IMR-90 (cell line): Measurements from ENCODE around the gene FARP1. TPM values are rescaled to one million over a fixed set of nuclear protein-coding genes. Genes with fewer than 3 reads are reported as not detected.
A peak's percentile ranks its signal among the peaks of the same experiment; 100 is the strongest.

Source experiments
- ATAC-seq: fragments of 200-7000 bp; cut with Tn5 transposase; 2 replicates; pipeline ENCODE4 v1.9.1; 2020; ENCODE audit warnings: low read depth, mild to moderate bottlenecking, moderate library complexity
- BruUV-seq: library from RNA; stranded (reverse); fragments of 400-500 nt; replicated peaks from 2 replicates; lab custom pipeline; 2021; lab: Mats Ljungman, UMichigan
- CTCF ChIA-PET: fragments of 300-600 bp; formaldehyde crosslinking; extraction: SDS; loops from one replicate; lab custom pipeline; 2021; ENCODE audit warnings: antibody characterized with exemption; lab: Yijun Ruan, JAX
- POLR2A ChIA-PET: fragments of 300-600 bp; sonication (Branson Sonifier 250); formaldehyde crosslinking; loops from one replicate; lab custom pipeline; 2022; ENCODE audit warnings: antibody characterized with exemption; ENCODE audit not compliant: unreplicated experiment; lab: Charles Lee
- DNase-seq: peaks from one replicate; pipeline ENCODE4 v3.0.0; 2013
- H2AFZ ChIP-seq: replicated peaks from 2 replicates; pipeline ENCODE3; 2013; ENCODE audit warnings: low read length, mild to moderate bottlenecking; ENCODE audit not compliant: poor library complexity
- H2AK5ac ChIP-seq: 2 replicates; pipeline ENCODE4 v1.6.1; 2013; ENCODE audit warnings: low read depth, low read length, inconsistent platforms
- H2AK9ac ChIP-seq: replicated peaks from 2 replicates; pipeline ENCODE3; 2013; ENCODE audit warnings: mild to moderate bottlenecking, low read depth, low read length, moderate library complexity; ENCODE audit not compliant: poor library complexity
- H2BK120ac ChIP-seq: 2 replicates; pipeline ENCODE4 v1.6.1; 2013; ENCODE audit warnings: low read depth, low read length, inconsistent platforms
- H2BK15ac ChIP-seq: 3 replicates; pipeline ENCODE4 v1.6.1; 2013; ENCODE audit warnings: low read depth, low read length, inconsistent platforms
- H2BK20ac ChIP-seq: 2 replicates; pipeline ENCODE4 v1.6.1; 2013; ENCODE audit warnings: low read depth, mild to moderate bottlenecking, inconsistent platforms, low read length, moderate library complexity
- H2BK5ac ChIP-seq: 2 replicates; pipeline ENCODE4 v1.6.1; 2013; ENCODE audit warnings: mild to moderate bottlenecking, low read depth, low read length, inconsistent platforms; ENCODE audit not compliant: poor library complexity, severe bottlenecking
- H3K14ac ChIP-seq: replicated peaks from 2 replicates; pipeline ENCODE4 v1.6.1; 2013; ENCODE audit warnings: low read depth, low read length, inconsistent platforms
- H3K18ac ChIP-seq: 2 replicates; pipeline ENCODE4 v1.6.1; 2013; ENCODE audit warnings: low read depth, low read length, control low read depth
- H3K23ac ChIP-seq: 2 replicates; pipeline ENCODE4 v1.6.1; 2013; ENCODE audit warnings: low read depth, low read length, inconsistent platforms
- H3K27ac ChIP-seq: 2 replicates; pipeline ENCODE4 v1.5.1; 2013; ENCODE audit warnings: mild to moderate bottlenecking, control low read depth, low read length; ENCODE audit not compliant: insufficient read depth
- H3K27me3 ChIP-seq: 2 replicates; pipeline ENCODE4 v1.6.1; 2013; ENCODE audit warnings: low read length; ENCODE audit not compliant: control insufficient read depth, insufficient read depth
- H3K36me3 ChIP-seq: 2 replicates; pipeline ENCODE4 v1.6.1; 2013; ENCODE audit warnings: low read length, mixed read lengths; ENCODE audit not compliant: control insufficient read depth, insufficient read depth
- H3K4ac ChIP-seq: 2 replicates; pipeline ENCODE4 v1.6.1; 2013; ENCODE audit warnings: low read depth, low read length, inconsistent platforms
- H3K4me1 ChIP-seq: 2 replicates; pipeline ENCODE4 v1.6.1; 2013; ENCODE audit warnings: low read length, mixed read lengths; ENCODE audit not compliant: control insufficient read depth, insufficient read depth
- H3K4me2 ChIP-seq: 2 replicates; pipeline ENCODE4 v1.6.1; 2013; ENCODE audit warnings: low read depth, mild to moderate bottlenecking, control low read depth, low read length, moderate library complexity
- H3K4me3 ChIP-seq: 2 replicates; pipeline ENCODE4 v1.5.1; 2013; ENCODE audit warnings: low read depth, mild to moderate bottlenecking, control low read depth, low read length, moderate library complexity; ENCODE audit not compliant: insufficient read depth
- H3K56ac ChIP-seq: 2 replicates; pipeline ENCODE4 v1.6.1; 2013; ENCODE audit warnings: low read length, inconsistent platforms; ENCODE audit not compliant: insufficient read depth; ENCODE audit errors: extremely low read depth
- H3K79me1 ChIP-seq, 2 experiments: 2 replicates each; pipeline ENCODE4 v1.6.1; 2013; ENCODE audit warnings: low read length in 2 of 2, inconsistent platforms in 1 of 2, low read depth in 1 of 2
- H3K9ac ChIP-seq: 2 replicates; pipeline ENCODE4 v1.6.1; 2013; ENCODE audit warnings: low read depth, low read length, control low read depth
- H3K9me1 ChIP-seq: 2 replicates; pipeline ENCODE4 v1.6.1; 2013; ENCODE audit warnings: low read length, inconsistent platforms; ENCODE audit not compliant: insufficient read depth
- H3K9me3 ChIP-seq: 2 replicates; pipeline ENCODE4 v1.6.1; 2013; ENCODE audit warnings: low read length; ENCODE audit not compliant: control insufficient read depth, insufficient read depth
- H4K20me1 ChIP-seq: 2 replicates; pipeline ENCODE4 v1.6.1; 2013; ENCODE audit warnings: low read length, inconsistent platforms; ENCODE audit not compliant: insufficient read depth
- H4K5ac ChIP-seq: 2 replicates; pipeline ENCODE4 v1.6.1; 2013; ENCODE audit warnings: mild to moderate bottlenecking, low read depth, low read length, control low read depth
- H4K8ac ChIP-seq, 2 experiments: 2 replicates each; pipeline ENCODE4 v1.6.1; 2013; ENCODE audit warnings: low read depth in 2 of 2, low read length in 2 of 2, control low read depth in 1 of 2, inconsistent platforms in 1 of 2
- H4K91ac ChIP-seq: 2 replicates; pipeline ENCODE4 v1.6.1; 2013; ENCODE audit warnings: low read depth, low read length, inconsistent platforms; ENCODE audit not compliant: insufficient read depth
- BHLHE40 ChIP-seq: fragments of 150-350 bp; IDR thresholded peaks from 2 replicates; pipeline ENCODE4 v1.6.1; 2016; ENCODE audit warnings: mild to moderate bottlenecking, low read depth, low read length
- CHD1 ChIP-seq: IDR thresholded peaks from 2 replicates; pipeline ENCODE4 v1.6.1; 2012; ENCODE audit warnings: low read depth, low read length, improper control_type of control experiment
- CTCF ChIP-seq: conservative IDR thresholded peaks from 2 replicates; pipeline ENCODE4 v1.5.1; 2012; ENCODE audit warnings: mild to moderate bottlenecking, low read depth, low read length, improper control_type of control experiment
- MAFK ChIP-seq: IDR thresholded peaks from 2 replicates; pipeline ENCODE4 v1.6.1; 2012; ENCODE audit warnings: low read depth, low read length, improper control_type of control experiment
- NFE2L2 ChIP-seq: fragments of 150-350 bp; IDR thresholded peaks from 2 replicates; pipeline ENCODE4 v1.6.1; 2016; ENCODE audit warnings: low read depth, mild to moderate bottlenecking, low read length
- POLR2A ChIP-seq: IDR thresholded peaks from 2 replicates; pipeline ENCODE4 v1.6.1; 2012; ENCODE audit warnings: mild to moderate bottlenecking, low read depth, low read length
- RAD21 ChIP-seq: IDR thresholded peaks from 2 replicates; pipeline ENCODE4 v1.6.1; 2012; ENCODE audit warnings: low read length, improper control_type of control experiment
- RCOR1 ChIP-seq: IDR thresholded peaks from 2 replicates; pipeline ENCODE4 v1.6.1; 2012; ENCODE audit warnings: mild to moderate bottlenecking, low read length, improper control_type of control experiment; ENCODE audit not compliant: insufficient replicate concordance
- RFX5 ChIP-seq: IDR thresholded peaks from 2 replicates; pipeline ENCODE4 v1.8.0; 2012; ENCODE audit warnings: low read depth, mild to moderate bottlenecking, low read length, moderate library complexity
- WGBS, 2 experiments: methylation state at CpG; one replicate each; pipeline versions ENCODE4 v1.1.5 to v1.1.7; 2013; ENCODE audit warnings: missing lambda C conversion rate in 2 of 2; ENCODE audit not compliant: insufficient read length in 1 of 2; ENCODE audit errors: extremely low coverage in 2 of 2; 5-methylcytosine and 5-hydroxymethylcytosine counted together
- dilution Hi-C: fragments of 300-500 bp; cut with HindIII; formaldehyde crosslinking; loops from one replicate; pipeline ENCODE4 v1.14.3; 2018; ENCODE audit warnings: low sequenced_read_pairs; ENCODE audit not compliant: unreplicated experiment
- in situ Hi-C: fragments of 300-500 bp; cut with MboI; formaldehyde crosslinking; loops from 3 replicates; pipeline ENCODE4 v1.14.3; 2019; ENCODE audit warnings: low sequenced_read_pairs, inconsistent platforms, mixed read lengths
- intact Hi-C: fragments of 100-400 bp; cut with micrococcal nuclease; formaldehyde crosslinking; loops from 2 replicates; pipeline ENCODE4 v1.10.0; 2022
- polyA plus RNA-seq, 3 experiments: library from polyadenylated mRNA; depleted of rRNA; stranded (reverse); fragments of >200 nt; gene quantifications; 2 replicates each; pipeline ENCODE4 v1.2.3, GENCODE V29; 2012; ENCODE audit warnings: low replicate concordance in 1 of 3
- total RNA-seq: library from RNA; depleted of rRNA; stranded (reverse); fragments of >200 nt; gene quantifications from 2 replicates; pipeline ENCODE4 v1.2.3, GENCODE V29; 2012

The FARP1 gene
- total and polyA plus RNA-seq, 2 of the 4 experiments (the other 2 are of a cell fraction), result 39.6 to 57.0 TPM

GRCh38 chr13:98103942-98104880 lies 38.7 kb upstream of the FARP1 start (continued):
- TF ChIP-seq POLR2A, result no peak
- no peak for TF ChIP-seq RCOR1

- TF ChIP-seq CTCF (no peak), BHLHE40 (no peak), CHD1 (no peak), NFE2L2 (no peak), POLR2A (no peak), RAD21 (no peak), MAFK (no peak), RFX5 (no peak), RCOR1 (no peak)
- H4K5ac ChIP-seq, result no peak overlapping the region
- BruUV-seq, result no TSS peak
- H3K4me1 ChIP-seq, result peaks cover 6% of the 10 kb centered on the region
- peak overlapping the region; percentile 42 for H2BK5ac ChIP-seq
- dilution Hi-C loops (no loop called here), intact Hi-C loops (no loop called here), in situ Hi-C loops (no loop called here)
- peak overlapping the region; percentile 2 to 51; a peak in 2 of 4 replicates for H4K8ac ChIP-seq
- CTCF ChIA-PET, result no interaction called here
- H2AFZ ChIP-seq, result peak overlapping the region; percentile 77
- H3K4me3 ChIP-seq, result no peak overlapping the region
- no peaks in the 10 kb centered on the region for H3K9me3 ChIP-seq
- DNase-seq (peak; percentile 59), ATAC-seq (peak; percentile 91)
- no peak overlapping the region for H2AK5ac ChIP-seq
- H3K4ac ChIP-seq, result peak overlapping the region; percentile 80; the same call in 1 of the 2 replicates
- 0 out of 2 replicates have a peak overlapping the region, but pooled peaks have one; percentile 22 for H3K18ac ChIP-seq
- H2BK15ac ChIP-seq, result no peak overlapping the region
- no peaks in the 10 kb centered on the region for H3K79me1 ChIP-seq
- H3K56ac ChIP-seq, result no peak overlapping the region
- H4K91ac ChIP-seq, result no peak overlapping the region
- H3K9ac ChIP-seq, result no peak overlapping the region
- H3K36me3 ChIP-seq, result no peaks in the 10 kb centered on the region
- no peak overlapping the region for H3K27ac ChIP-seq
- no peak overlapping the region for H3K4me2 ChIP-seq
- no peaks in the 10 kb centered on the region for H4K20me1 ChIP-seq
- H3K14ac ChIP-seq, result peak overlapping the region; percentile 85; the same call in 1 of the 2 replicates
- H3K9me1 ChIP-seq, result no peaks in the 10 kb centered on the region
- H2AK9ac ChIP-seq, result no peak overlapping the region
- no peak overlapping the region; the same call in 1 of the 2 replicates for H2BK20ac ChIP-seq
- H3K23ac ChIP-seq, result no peak overlapping the region
- POLR2A ChIA-PET, result no interaction called here
- peak overlapping the region; percentile 37; the same call in 1 of the 2 replicates for H2BK120ac ChIP-seq
- no CpG with 5 or more reads among the region's 3 CpGs for WGBS, 2 experiments
- no peaks in the 10 kb centered on the region for H3K27me3 ChIP-seq
Observed at GRCh38 chr13:98105929-98106336, 37.0 kb upstream of the FARP1 start.
